Measurements from ENCODE around the gene CWF19L2.

CWF19L2 gene

DNA sequence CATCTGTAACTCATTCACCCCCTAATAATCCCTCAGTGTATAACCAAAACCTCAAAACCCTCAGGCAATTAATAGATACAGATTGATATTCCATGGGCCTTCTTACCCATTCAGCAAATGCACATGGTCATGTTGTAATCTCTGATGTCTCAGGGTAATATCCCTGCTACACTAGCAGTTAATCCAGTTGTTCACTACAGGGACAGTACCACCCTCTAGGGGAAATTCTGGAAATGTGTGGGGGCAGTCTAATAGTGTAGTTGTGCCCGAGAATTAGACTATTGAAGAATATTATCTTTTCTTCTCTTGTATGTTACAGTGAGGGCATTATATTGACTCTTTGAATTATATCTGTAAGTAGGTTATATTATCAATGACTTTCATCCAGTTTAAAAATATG lies 175.4 kb downstream of the CWF19L2 start:
- H3K4me1 ChIP-seq (ENCODE audit: control insufficient read depth, insufficient read depth, low read length), result no peaks in the 10 kb centered on the region
- H3K27me3 ChIP-seq (ENCODE audit: control insufficient read depth, insufficient read depth, low read length), result no peaks in the 10 kb centered on the region
- H3K9ac ChIP-seq (ENCODE audit: low read depth, low read length), result no peak overlapping the region
- no peaks in the 10 kb centered on the region for H3K9me3 ChIP-seq (replicated peaks; ENCODE audit: low read length)
- no peaks in the 10 kb centered on the region for H3K36me3 ChIP-seq (ENCODE audit: insufficient read depth, low read length)
- no peak overlapping the region for H3K4me2 ChIP-seq (ENCODE audit: low read length)
- no peak overlapping the region for H3K4me3 ChIP-seq (ENCODE audit: low read length)

All from skeletal muscle satellite cell (primary cell).